NCI-H510A (cell line): ENCODE measurements around the gene FBXO21.
A peak's percentile ranks its signal among the peaks of the same experiment; 100 is the strongest.

Experiments used
- DNase-seq: peaks from one replicate; lab custom pipeline; 2025; lab: John Stamatoyannopoulos, UW

FBXO21 gene

GRCh38 chr12:117162633-117163032, 27.6 kb downstream of the FBXO21 start:
- DNase-seq: no peak

GRCh38 chr12:117162167-117162539, 28.1 kb downstream of the FBXO21 start:
- no peak for DNase-seq

GRCh38 chr12:117161460-117162166, 28.7 kb downstream of the FBXO21 start:
- no peak for DNase-seq

DNA sequence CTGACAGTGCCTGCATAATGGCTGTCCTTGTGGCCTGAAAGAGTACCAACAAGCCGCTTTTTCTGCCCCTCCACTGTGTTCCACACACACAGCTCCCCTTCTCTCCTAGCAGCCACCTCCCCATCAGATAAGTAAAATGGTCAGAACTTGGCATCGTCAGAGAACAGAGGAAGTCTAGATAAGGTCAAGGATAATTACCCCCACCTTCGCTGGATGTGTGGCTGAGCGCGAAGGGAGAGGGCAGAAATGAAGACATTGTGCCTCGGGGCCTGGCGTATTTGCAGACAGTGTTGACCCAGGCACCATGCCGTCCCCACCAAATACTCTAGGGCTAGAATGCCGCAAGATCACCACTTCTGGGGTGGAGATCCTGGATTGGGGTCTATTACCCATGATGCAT, 30.6 kb downstream of the FBXO21 start:
- no peak for DNase-seq

- no peak for DNase-seq
Measured at GRCh38 chr12:117158911-117159553, 31.2 kb downstream of the FBXO21 start.

DNA sequence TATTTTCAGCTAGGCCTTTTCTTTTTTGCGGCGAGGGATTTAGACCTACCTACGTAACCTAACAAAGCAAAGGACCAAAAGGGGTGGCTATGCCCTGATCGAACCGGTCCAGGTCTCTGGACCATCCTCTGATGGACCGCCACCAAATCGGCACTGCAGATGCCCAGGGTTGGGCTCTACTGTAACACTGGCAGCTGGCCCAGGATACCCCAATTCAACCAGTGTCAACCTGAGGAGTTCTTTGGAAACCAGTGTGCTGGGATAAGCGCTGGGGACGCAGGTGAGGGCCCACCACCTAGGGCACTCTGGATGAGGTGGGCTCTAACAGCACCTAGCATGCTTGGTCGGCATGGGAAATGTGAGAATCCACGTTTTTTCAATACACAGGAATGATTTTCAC, 32.2 kb downstream of the FBXO21 start:
- DNase-seq: no peak

GRCh38 chr12:117155278-117156060, 34.8 kb downstream of the FBXO21 start:
- DNase-seq: peak; percentile 95

GRCh38 chr12:117152793-117153775, 37.2 kb downstream of the FBXO21 start:
- DNase-seq: no peak

DNA sequence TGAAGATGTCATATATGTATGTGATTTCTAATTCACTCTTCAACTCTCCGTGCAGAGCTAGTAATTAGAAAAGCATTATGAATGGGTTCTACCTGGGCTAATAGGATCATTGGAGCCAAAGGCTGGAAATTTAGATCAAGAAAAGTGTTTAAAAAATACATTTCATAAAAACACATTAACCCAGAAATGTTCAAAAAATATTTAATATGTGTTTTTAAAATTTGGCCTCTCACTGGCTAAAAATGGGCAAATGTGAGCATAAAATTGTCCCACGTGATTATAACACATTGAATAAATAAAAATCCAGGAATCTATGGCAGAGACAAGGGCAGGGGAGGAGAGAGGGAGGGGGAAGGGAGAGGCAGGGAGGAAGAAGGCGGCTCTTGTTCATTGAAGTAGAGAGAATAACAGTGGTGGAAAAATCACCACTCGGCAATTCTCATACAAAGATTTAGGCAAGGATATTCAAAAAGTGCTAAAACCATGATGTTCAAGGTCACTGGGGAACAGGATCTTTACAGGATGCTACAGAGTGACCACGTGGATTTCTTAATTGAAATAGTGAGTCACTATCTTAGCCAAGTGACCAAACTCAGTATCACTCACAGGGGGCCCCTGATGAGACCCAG, 38.8 kb downstream of the FBXO21 start:
- no peak for DNase-seq

GRCh38 chr12:117149431-117149830, 40.8 kb downstream of the FBXO21 start:
- no peak for DNase-seq

GRCh38 chr12:117148642-117149041, 41.6 kb downstream of the FBXO21 start:
- DNase-seq: no peak

- DNase-seq: no peak
Measured at GRCh38 chr12:117147639-117148038, 42.6 kb downstream of the FBXO21 start.

GRCh38 chr12:117145597-117146154, 44.6 kb downstream of the FBXO21 start:
- DNase-seq: no peak

DNA sequence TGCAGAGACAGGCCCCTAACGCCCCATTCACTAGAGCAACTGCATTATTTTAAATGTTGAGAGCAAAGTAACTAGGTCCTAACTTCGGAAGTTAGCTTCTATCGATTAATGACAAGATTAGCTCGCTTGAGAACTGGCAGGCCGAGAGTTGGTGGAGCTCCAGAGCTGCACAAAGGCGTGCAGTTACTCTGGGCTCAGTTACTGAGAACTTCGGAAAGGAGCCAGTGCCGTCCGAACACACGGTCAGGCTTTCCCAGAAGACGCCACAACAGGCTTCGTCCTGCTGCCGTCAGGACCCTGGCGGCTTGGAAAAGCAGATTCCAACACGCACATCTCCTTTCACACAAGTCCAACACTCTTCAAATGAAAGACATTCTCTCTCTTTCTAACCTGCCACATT, 45.7 kb downstream of the FBXO21 start:
- no peak for DNase-seq

DNA sequence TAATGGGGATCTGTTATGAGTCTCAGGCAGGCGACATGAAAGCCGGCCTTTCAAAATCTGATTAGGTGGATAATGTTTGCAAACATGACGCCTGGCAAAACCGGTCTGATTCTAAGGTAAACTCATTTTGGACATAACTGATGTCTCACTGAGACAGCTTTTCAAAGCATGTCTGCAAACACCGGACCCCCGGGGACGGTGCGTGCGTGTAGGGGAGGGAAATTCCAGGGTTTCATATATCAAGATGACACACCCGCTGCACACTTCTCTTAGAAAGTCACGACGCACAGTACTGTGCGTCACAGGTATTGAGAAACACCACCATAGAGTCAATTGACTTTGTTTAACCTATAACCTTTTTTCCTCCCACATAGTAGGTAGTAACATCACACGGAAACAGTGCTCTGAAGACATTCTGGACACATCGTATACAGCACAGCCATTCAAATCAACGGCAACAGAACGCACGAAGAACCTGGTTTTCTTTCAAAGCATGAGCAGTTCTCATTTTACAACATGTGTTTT, 47.2 kb downstream of the FBXO21 start:
- DNase-seq: peak; percentile 57

- DNase-seq: no peak
Measured at GRCh38 chr12:117142094-117142493, 48.2 kb downstream of the FBXO21 start.

DNA sequence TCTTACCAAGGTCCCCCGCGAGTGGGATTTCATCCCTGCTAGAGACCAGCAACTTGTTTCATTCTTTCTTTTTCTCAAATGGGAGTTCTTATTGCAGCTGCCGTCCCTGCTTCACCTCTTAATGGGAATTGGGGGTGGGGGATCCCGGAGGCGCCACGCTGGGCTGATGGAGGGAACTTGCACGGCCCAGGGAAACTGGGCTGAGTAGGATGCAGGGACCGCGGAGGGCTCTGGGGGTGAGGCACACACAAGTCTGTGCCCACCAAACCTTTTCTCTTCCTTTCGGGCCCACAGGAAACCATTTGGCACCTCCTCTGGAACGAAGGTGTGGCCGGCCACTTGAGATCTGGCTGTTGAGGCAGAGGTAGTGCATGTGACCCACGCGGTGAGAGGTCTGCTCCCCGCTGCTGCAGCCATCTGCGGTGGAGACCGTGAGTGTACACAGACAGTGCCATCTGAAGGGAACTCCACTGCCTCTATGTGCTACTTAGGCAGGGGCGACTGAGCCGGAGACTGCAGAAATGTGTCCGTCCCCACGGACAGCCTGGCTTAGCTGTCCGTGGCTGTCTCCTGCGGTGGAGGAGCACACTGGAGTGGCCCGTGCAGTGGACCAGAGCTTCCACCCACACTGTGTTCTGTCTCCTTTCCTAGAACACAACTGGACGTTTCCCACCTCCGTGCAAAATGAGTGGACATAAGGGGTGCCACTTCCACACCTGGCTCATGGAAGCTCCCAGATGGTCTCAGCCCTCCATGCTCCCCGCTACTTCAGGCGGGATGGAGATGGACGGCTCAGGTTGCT, 49.0 kb downstream of the FBXO21 start:
- peak; percentile 61 for DNase-seq

DNA sequence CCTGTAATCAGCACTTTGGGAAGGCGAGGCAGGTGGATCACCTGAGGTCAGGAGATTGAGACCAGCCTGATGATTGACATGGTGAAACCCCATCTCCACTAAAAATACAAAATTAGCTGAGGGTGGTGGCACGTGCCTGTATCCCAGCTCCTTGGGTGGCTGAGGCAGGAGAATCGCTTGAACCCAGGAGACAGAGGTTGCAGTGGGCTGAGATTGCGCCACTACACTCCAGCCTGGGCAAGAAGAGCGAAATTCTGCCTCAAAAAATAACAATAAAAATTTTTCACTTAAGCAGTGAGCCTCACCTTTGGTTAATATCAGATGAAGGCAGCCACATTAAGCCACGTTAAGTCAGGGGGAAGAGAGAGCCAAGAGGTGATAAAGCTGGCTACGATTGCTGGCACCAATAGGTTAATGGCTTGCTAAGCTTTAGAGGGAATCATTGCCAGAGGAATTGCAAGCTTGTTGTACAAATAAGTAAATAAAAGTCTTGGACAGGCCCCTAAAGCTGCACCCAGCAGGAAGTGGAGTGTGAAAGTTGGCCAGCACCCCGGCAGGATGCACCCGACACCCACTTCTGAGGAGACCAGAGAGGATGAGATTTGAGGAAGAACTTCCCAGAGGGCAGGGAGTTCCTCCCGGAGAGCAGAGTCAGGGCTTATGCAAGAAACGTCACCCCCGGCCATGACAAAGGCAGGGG, 49.7 kb downstream of the FBXO21 start:
- DNase-seq: no peak

GRCh38 chr12:117139025-117139717, 51.1 kb downstream of the FBXO21 start:
- DNase-seq: no peak
